Parathyroid adenoma (tissue), 2 donors: ENCODE results near the gene CWF19L2.

Experiments
- H2AFZ ChIP-seq: fragments of 300-600 bp; sonication (generic); one replicate; pipeline ENCODE4 v1.7.0; 2017; ENCODE audit warnings: antibody characterized with exemption, mild to moderate bottlenecking
- H3K27ac ChIP-seq: fragments of 300-600 bp; sonication (generic); one replicate; pipeline ENCODE4 v1.7.0; 2017
- H3K27me3 ChIP-seq: fragments of 300-600 bp; sonication (generic); one replicate; pipeline ENCODE4 v1.7.0; 2017; ENCODE audit warnings: low read length; ENCODE audit not compliant: control insufficient read depth, insufficient read depth
- H3K36me3 ChIP-seq: fragments of 300-600 bp; sonication (generic); one replicate; pipeline ENCODE4 v1.7.0; 2017; ENCODE audit warnings: low read length; ENCODE audit not compliant: control insufficient read depth, insufficient read depth
- H3K4me1 ChIP-seq: fragments of 300-600 bp; sonication (generic); one replicate; pipeline ENCODE4 v1.7.0; 2017; ENCODE audit warnings: control low read depth
- H3K4me2 ChIP-seq: fragments of 300-600 bp; sonication (generic); one replicate; pipeline ENCODE4 v1.7.0; 2017; ENCODE audit warnings: low read length
- H3K4me3 ChIP-seq: fragments of 300-600 bp; sonication (generic); one replicate; pipeline ENCODE4 v1.7.0; 2017; ENCODE audit warnings: low read depth, low read length
- H3K79me2 ChIP-seq: fragments of 300-600 bp; sonication (generic); one replicate; pipeline ENCODE4 v1.7.0; 2017; ENCODE audit warnings: control low read depth
- H3K9ac ChIP-seq: fragments of 300-600 bp; sonication (generic); one replicate; pipeline ENCODE4 v1.7.0; 2017; ENCODE audit warnings: mild to moderate bottlenecking
- H3K9me3 ChIP-seq: fragments of 300-600 bp; sonication (generic); one replicate; pipeline ENCODE4 v1.7.0; 2017; ENCODE audit warnings: low read length; ENCODE audit not compliant: control insufficient read depth
- TF ChIP-seq, protein P1 (sequence below): fragments of 300-600 bp; sonication (generic); IDR thresholded peaks from one replicate; pipeline ENCODE4 v1.7.0; 2017; ENCODE audit warnings: antibody characterized with exemption, mild to moderate bottlenecking
- donor health status: primary hyperparathyroidism.

Gene CWF19L2

DNA sequence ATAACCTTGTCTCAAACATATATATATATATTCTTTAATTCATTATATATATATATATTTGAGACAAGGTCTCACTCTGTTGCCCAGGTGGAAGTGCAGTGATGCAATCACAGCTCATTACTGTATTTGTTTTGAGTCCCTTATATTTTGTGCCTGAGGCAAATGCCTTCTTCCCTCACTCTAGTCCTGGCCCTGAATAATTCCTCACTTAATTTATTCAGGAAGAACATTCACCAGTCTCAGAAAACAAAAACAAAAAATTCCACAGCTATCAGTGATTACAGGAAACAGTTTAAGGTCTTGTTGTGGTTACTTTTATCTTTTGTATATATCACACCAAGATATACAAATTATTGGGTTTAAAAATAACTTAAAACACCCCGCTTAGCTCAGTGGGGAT, 155.7 kb downstream of the CWF19L2 start:
- H2AFZ ChIP-seq, result no peak overlapping the region
- no peaks in the 10 kb centered on the region for H3K36me3 ChIP-seq
- TF ChIP-seq, protein P1, sequence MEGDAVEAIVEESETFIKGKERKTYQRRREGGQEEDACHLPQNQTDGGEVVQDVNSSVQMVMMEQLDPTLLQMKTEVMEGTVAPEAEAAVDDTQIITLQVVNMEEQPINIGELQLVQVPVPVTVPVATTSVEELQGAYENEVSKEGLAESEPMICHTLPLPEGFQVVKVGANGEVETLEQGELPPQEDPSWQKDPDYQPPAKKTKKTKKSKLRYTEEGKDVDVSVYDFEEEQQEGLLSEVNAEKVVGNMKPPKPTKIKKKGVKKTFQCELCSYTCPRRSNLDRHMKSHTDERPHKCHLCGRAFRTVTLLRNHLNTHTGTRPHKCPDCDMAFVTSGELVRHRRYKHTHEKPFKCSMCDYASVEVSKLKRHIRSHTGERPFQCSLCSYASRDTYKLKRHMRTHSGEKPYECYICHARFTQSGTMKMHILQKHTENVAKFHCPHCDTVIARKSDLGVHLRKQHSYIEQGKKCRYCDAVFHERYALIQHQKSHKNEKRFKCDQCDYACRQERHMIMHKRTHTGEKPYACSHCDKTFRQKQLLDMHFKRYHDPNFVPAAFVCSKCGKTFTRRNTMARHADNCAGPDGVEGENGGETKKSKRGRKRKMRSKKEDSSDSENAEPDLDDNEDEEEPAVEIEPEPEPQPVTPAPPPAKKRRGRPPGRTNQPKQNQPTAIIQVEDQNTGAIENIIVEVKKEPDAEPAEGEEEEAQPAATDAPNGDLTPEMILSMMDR, result no peak
- no peaks in the 10 kb centered on the region for H3K4me1 ChIP-seq
- no peaks in the 10 kb centered on the region for H3K9me3 ChIP-seq
- H3K9ac ChIP-seq, result no peak overlapping the region
- H3K4me3 ChIP-seq, result no peak overlapping the region
- no peaks in the 10 kb centered on the region for H3K27me3 ChIP-seq
- no peak overlapping the region for H3K4me2 ChIP-seq
- H3K79me2 ChIP-seq, result no peaks in the 10 kb centered on the region
- H3K27ac ChIP-seq, result no peak overlapping the region

DNA sequence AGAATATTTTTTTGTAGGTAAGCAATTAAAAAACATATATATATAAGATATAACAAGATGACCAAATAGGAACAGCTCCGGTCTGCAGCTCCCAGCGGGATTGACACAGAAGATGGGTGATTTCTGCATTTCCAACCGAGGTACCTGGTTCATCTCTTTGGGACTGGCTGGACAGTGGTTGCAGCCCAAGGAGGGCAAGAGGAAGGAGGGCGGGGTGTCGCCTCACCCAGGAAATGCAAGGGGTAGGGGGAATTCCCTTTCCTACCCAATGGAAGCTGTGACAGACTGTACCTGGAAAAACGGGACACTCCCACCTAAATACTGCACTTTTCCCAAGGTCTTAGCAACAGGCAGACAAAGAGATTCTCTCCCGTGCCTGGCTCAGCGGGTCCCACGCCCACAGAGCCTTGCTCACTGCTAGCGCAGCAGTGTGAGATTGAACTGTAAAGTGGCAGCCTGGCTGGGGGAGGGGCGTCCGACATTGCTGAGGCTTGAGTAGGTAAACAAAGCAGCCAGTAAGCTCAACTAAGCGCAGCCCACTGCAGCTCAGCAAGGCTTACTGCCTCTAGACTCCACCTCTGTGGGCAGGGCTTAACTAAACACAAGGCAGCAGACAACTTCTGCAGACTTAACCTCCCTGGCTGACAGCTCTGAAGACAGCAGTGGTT, 163.8 kb downstream of the CWF19L2 start:
- Histone ChIP-seq H3K27ac (no peak overlapping the region), H3K9me3 (no peaks in the 10 kb centered on the region)

DNA sequence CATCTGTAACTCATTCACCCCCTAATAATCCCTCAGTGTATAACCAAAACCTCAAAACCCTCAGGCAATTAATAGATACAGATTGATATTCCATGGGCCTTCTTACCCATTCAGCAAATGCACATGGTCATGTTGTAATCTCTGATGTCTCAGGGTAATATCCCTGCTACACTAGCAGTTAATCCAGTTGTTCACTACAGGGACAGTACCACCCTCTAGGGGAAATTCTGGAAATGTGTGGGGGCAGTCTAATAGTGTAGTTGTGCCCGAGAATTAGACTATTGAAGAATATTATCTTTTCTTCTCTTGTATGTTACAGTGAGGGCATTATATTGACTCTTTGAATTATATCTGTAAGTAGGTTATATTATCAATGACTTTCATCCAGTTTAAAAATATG, 175.4 kb downstream of the CWF19L2 start:
- H3K27ac ChIP-seq, result no peak overlapping the region
- H2AFZ ChIP-seq, result no peak overlapping the region
- H3K79me2 ChIP-seq, result no peaks in the 10 kb centered on the region
- H3K9ac ChIP-seq, result no peak overlapping the region
- no peaks in the 10 kb centered on the region for H3K9me3 ChIP-seq
- no peaks in the 10 kb centered on the region for H3K27me3 ChIP-seq
- no peaks in the 10 kb centered on the region for H3K36me3 ChIP-seq
- TF ChIP-seq, protein P1, result no peak
- no peak overlapping the region for H3K4me2 ChIP-seq
- H3K4me1 ChIP-seq, result no peaks in the 10 kb centered on the region
- H3K4me3 ChIP-seq, result no peak overlapping the region

More for the DNA sequence above, 163.8 kb downstream of the CWF19L2 start:
- no peaks in the 10 kb centered on the region for H3K79me2 ChIP-seq
- TF ChIP-seq, protein P1, result no peak
- no peak overlapping the region for H2AFZ ChIP-seq
- H3K27me3 ChIP-seq, result no peaks in the 10 kb centered on the region
- no peaks in the 10 kb centered on the region for H3K4me1 ChIP-seq
- no peaks in the 10 kb centered on the region for H3K36me3 ChIP-seq
- no peak overlapping the region for H3K4me3 ChIP-seq
- no peak overlapping the region for H3K4me2 ChIP-seq
- H3K9ac ChIP-seq, result no peak overlapping the region
